ENCODE measurements around the gene HADHB. TPM values are rescaled to one million over a fixed set of nuclear protein-coding genes. Genes with fewer than 3 reads are reported as not detected.
A peak's percentile ranks its signal among the peaks of the same experiment; 100 is the strongest.
"Not testable (repeated sequence)": the region's sequence is repeated elsewhere in the genome, so short reads cannot be mapped to it uniquely, and the experiment has no call there.

The HADHB gene
- total RNA-seq, 1 donor from 2014 or later = 178 TPM

- ATAC-seq (no peak), DNase-seq (ENCODE audit: low spot score) (no peak)
These were observed 81.1 kb downstream of the HADHB start for GRCh38 chr2:26325851-26326250.

GRCh38 chr2:26326514-26326913, 81.8 kb downstream of the HADHB start:
- no peak for ATAC-seq
- DNase-seq (ENCODE audit: low spot score) = no peak

GRCh38 chr2:26327291-26328272, 82.8 kb downstream of the HADHB start:
- ATAC-seq (no peak), DNase-seq (ENCODE audit: low spot score) (no peak)

GRCh38 chr2:26329083-26329482, 84.3 kb downstream of the HADHB start:
- DNase-seq (ENCODE audit: low spot score); ATAC-seq: not testable (repeated sequence)

GRCh38 chr2:26330114-26330549, 85.4 kb downstream of the HADHB start:
- ATAC-seq (peak; percentile 100), DNase-seq (ENCODE audit: low spot score) (peak; percentile 86)

- ATAC-seq = no peak
- DNase-seq (ENCODE audit: low spot score) = no peak
These were observed 85.9 kb downstream of the HADHB start for GRCh38 chr2:26330604-26331003.

GRCh38 chr2:26331321-26331720, 86.6 kb downstream of the HADHB start:
- ATAC-seq; DNase-seq (ENCODE audit: low spot score): not testable (repeated sequence)

GRCh38 chr2:26333293-26333692, 88.6 kb downstream of the HADHB start:
- no peak for DNase-seq (ENCODE audit: low spot score)

GRCh38 chr2:26335231-26335630, 90.5 kb downstream of the HADHB start:
- ATAC-seq (no peak), DNase-seq (ENCODE audit: low spot score) (no peak)

More at GRCh38 chr2:26333293-26333692, 88.6 kb downstream of the HADHB start:
- ATAC-seq = no peak

- ATAC-seq = no peak
- no peak for DNase-seq (ENCODE audit: low spot score)
These were observed 92.0 kb downstream of the HADHB start for GRCh38 chr2:26336719-26337118.

- ATAC-seq (no peak), DNase-seq (ENCODE audit: low spot score) (no peak)
These were observed 92.6 kb downstream of the HADHB start for GRCh38 chr2:26337298-26337697.

Other genes with a start within 250 kb of the HADHB start
- gene RAB10, start 210.9 kb upstream of the HADHB start, total RNA-seq = 49.6 TPM
- 0.15 TPM for gene GAREM2, start 71.9 kb upstream of the HADHB start, total RNA-seq
- gene HADHA, start 307 bp upstream of the HADHB start, total RNA-seq = 144 TPM
- 26.4 TPM for gene SELENOI, start 101.2 kb downstream of the HADHB start, total RNA-seq
- gene ADGRF3, start 101.8 kb downstream of the HADHB start, total RNA-seq = 0.23 TPM
- gene DRC1, start 157.0 kb downstream of the HADHB start, total RNA-seq = not detected
- 0.05 TPM for gene OTOF, start 233.2 kb downstream of the HADHB start, total RNA-seq

All from left lobe of liver (tissue), 2 donors.